HEK293 (cell line): ENCODE results near the gene FIGN.

Experiments
- ZNF223 ChIP-seq: fragments of 450-650 bp; formaldehyde crosslinking; IDR thresholded peaks from 2 replicates; pipeline ENCODE4 v1.5.1; 2016; ENCODE audit warnings: missing biosample characterization, missing genetic modification characterization
- TF ChIP-seq, protein P1 (sequence below): fragments of 450-650 bp; formaldehyde crosslinking; IDR thresholded peaks from 2 replicates; pipeline ENCODE4 v1.5.1; 2017; ENCODE audit warnings: missing biosample characterization, mild to moderate bottlenecking, missing genetic modification characterization, moderate library complexity
- TF ChIP-seq, protein P2 (sequence below): fragments of 450-650 bp; formaldehyde crosslinking; IDR thresholded peaks from 2 replicates; pipeline ENCODE4 v1.5.1; 2016; ENCODE audit warnings: missing biosample characterization, missing genetic modification characterization
- TF ChIP-seq, protein P3 (sequence below): fragments of 450-650 bp; formaldehyde crosslinking; IDR thresholded peaks from 2 replicates; pipeline ENCODE4 v1.5.1; 2016; ENCODE audit warnings: missing biosample characterization, missing genetic modification characterization

DNA sequence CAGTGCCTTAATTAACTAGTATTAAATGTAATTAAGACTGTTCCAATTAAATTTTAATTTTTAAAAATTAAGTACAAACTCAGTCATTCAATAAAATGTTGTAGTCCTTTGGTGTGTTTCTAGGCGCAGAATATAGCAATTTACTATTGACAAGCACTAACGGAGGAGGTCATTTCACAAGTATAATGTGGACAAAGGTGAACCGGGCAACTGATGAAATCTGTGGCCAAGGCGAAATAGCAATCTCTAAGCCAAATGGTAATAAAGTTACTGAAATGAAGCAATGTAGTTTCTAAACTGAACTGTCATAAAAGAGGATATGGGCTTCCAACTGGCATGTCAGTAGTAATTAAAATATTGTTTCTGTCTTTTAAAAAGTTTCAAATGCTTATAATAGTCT lies 27.5 kb downstream of the FIGN start:
- TF ChIP-seq, protein P1, sequence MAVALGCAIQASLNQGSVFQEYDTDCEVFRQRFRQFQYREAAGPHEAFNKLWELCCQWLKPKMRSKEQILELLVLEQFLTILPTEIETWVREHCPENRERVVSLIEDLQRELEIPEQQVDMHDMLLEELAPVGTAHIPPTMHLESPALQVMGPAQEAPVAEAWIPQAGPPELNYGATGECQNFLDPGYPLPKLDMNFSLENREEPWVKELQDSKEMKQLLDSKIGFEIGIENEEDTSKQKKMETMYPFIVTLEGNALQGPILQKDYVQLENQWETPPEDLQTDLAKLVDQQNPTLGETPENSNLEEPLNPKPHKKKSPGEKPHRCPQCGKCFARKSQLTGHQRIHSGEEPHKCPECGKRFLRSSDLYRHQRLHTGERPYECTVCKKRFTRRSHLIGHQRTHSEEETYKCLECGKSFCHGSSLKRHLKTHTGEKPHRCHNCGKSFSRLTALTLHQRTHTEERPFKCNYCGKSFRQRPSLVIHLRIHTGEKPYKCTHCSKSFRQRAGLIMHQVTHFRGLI: no peak
- TF ChIP-seq, protein P2, sequence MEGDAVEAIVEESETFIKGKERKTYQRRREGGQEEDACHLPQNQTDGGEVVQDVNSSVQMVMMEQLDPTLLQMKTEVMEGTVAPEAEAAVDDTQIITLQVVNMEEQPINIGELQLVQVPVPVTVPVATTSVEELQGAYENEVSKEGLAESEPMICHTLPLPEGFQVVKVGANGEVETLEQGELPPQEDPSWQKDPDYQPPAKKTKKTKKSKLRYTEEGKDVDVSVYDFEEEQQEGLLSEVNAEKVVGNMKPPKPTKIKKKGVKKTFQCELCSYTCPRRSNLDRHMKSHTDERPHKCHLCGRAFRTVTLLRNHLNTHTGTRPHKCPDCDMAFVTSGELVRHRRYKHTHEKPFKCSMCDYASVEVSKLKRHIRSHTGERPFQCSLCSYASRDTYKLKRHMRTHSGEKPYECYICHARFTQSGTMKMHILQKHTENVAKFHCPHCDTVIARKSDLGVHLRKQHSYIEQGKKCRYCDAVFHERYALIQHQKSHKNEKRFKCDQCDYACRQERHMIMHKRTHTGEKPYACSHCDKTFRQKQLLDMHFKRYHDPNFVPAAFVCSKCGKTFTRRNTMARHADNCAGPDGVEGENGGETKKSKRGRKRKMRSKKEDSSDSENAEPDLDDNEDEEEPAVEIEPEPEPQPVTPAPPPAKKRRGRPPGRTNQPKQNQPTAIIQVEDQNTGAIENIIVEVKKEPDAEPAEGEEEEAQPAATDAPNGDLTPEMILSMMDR: no peak
- TF ChIP-seq ZNF223 (tag by site-specific recombination): no peak
- TF ChIP-seq, protein P3, sequence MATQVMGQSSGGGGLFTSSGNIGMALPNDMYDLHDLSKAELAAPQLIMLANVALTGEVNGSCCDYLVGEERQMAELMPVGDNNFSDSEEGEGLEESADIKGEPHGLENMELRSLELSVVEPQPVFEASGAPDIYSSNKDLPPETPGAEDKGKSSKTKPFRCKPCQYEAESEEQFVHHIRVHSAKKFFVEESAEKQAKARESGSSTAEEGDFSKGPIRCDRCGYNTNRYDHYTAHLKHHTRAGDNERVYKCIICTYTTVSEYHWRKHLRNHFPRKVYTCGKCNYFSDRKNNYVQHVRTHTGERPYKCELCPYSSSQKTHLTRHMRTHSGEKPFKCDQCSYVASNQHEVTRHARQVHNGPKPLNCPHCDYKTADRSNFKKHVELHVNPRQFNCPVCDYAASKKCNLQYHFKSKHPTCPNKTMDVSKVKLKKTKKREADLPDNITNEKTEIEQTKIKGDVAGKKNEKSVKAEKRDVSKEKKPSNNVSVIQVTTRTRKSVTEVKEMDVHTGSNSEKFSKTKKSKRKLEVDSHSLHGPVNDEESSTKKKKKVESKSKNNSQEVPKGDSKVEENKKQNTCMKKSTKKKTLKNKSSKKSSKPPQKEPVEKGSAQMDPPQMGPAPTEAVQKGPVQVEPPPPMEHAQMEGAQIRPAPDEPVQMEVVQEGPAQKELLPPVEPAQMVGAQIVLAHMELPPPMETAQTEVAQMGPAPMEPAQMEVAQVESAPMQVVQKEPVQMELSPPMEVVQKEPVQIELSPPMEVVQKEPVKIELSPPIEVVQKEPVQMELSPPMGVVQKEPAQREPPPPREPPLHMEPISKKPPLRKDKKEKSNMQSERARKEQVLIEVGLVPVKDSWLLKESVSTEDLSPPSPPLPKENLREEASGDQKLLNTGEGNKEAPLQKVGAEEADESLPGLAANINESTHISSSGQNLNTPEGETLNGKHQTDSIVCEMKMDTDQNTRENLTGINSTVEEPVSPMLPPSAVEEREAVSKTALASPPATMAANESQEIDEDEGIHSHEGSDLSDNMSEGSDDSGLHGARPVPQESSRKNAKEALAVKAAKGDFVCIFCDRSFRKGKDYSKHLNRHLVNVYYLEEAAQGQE (tag by site-specific recombination): no peak
